Sigmoid colon (tissue), 4 donors: ENCODE results near the gene DNM2.

Experiments
- CTCF ChIP-seq, 4 experiments: fragments of 450-650 bp in 3 of 4; fragments of 200-600 bp in 1 of 4; IDR thresholded peaks; one replicate each; pipeline ENCODE4 v1.5.1; 2016 to 2019; ENCODE audit warnings: antibody characterized with exemption in 4 of 4, mild to moderate bottlenecking in 3 of 4, moderate library complexity in 2 of 4
- EP300 ChIP-seq, 4 donors: sonication (generic); formaldehyde crosslinking; IDR thresholded peaks; one replicate each; pipeline ENCODE4 v1.6.1; 2017; ENCODE audit warnings: antibody characterized with exemption in 4 of 4
- POLR2A ChIP-seq, 2 donors: fragments of 450-650 bp; IDR thresholded peaks; one replicate each; pipeline ENCODE4 v1.6.1; 2016; ENCODE audit warnings: antibody characterized with exemption in 2 of 2, mild to moderate bottlenecking in 2 of 2, moderate library complexity in 2 of 2
- POLR2AphosphoS5 ChIP-seq, 4 donors: sonication (generic); formaldehyde crosslinking; IDR thresholded peaks; one replicate each; pipeline ENCODE4 v1.6.1; 2017; ENCODE audit warnings: antibody characterized with exemption in 4 of 4

GRCh38 chr19:10796653-10797052 is 78.8 kb downstream of the DNM2 start:
- TF ChIP-seq CTCF (IDR thresholded peaks at IDR 0.05) (no peak), POLR2A (IDR thresholded peaks at IDR 0.05) (no peak), EP300 (IDR thresholded peaks at IDR 0.05) (no peak), POLR2AphosphoS5 (IDR thresholded peaks at IDR 0.05) (no peak)
